Panc1 (cell line): Measurements from ENCODE around the gene STK16. TPM values are rescaled to one million over a fixed set of nuclear protein-coding genes. Genes with fewer than 3 reads are reported as not detected.

Experiments used
- ATAC-seq: fragments of 200-7000 bp; cut with Tn5 transposase; 2 replicates; pipeline ENCODE4 v1.9.1; 2020; ENCODE audit warnings: mild to moderate bottlenecking, moderate library complexity
- BruUV-seq: library from RNA; stranded (reverse); fragments of 400-500 nt; replicated peaks from 2 replicates; lab custom pipeline; 2021; lab: Mats Ljungman, UMichigan
- CTCF ChIA-PET: fragments of 300-600 bp; sonication (Branson Sonifier 250); formaldehyde crosslinking; loops from one replicate; lab custom pipeline; 2022; ENCODE audit warnings: antibody characterized with exemption; lab: Charles Lee
- POLR2A ChIA-PET: fragments of 300-600 bp; sonication (Branson Sonifier 250); formaldehyde crosslinking; loops from one replicate; lab custom pipeline; 2022; ENCODE audit warnings: antibody characterized with exemption; lab: Charles Lee
- DNase-seq: peaks from one replicate; pipeline ENCODE4 v3.0.0-alpha.2; 2010; ENCODE audit warnings: low read depth, low spot score
- H3K27ac ChIP-seq: 2 replicates; pipeline ENCODE4 v1.5.1; 2011; ENCODE audit warnings: mild to moderate bottlenecking, low read length, inconsistent platforms
- H3K27me3 ChIP-seq: fragments of 200-500 bp; sonication (Bioruptor generic); 2 replicates; pipeline ENCODE4 v1.6.0; 2014; ENCODE audit warnings: low read length, inconsistent platforms; ENCODE audit not compliant: control insufficient read depth, insufficient read depth
- H3K36me3 ChIP-seq: fragments of 200-500 bp; sonication (Bioruptor generic); 2 replicates; pipeline ENCODE4 v1.5.1; 2014; ENCODE audit warnings: inconsistent platforms, mild to moderate bottlenecking, low read length, moderate library complexity; ENCODE audit not compliant: control insufficient read depth, insufficient read depth
- H3K4me1 ChIP-seq: 2 replicates; pipeline ENCODE4 v1.5.1; 2011; ENCODE audit warnings: inconsistent platforms, mild to moderate bottlenecking, low read length, moderate library complexity; ENCODE audit not compliant: control insufficient read depth, insufficient read depth
- H3K4me3 ChIP-seq, 2 experiments: 2 replicates each; pipeline ENCODE4 v1.5.1; 2011 to 2012; ENCODE audit warnings: low read depth in 2 of 2, low read length in 2 of 2, mild to moderate bottlenecking in 2 of 2, inconsistent platforms in 1 of 2, moderate library complexity in 1 of 2
- H3K9me3 ChIP-seq: fragments of 200-500 bp; sonication (Bioruptor generic); 2 replicates; pipeline ENCODE4 v1.5.1; 2014; ENCODE audit warnings: low read depth, mild to moderate bottlenecking, inconsistent platforms, low read length, moderate library complexity; ENCODE audit not compliant: control insufficient read depth, insufficient read depth
- POLR2AphosphoS5 ChIP-seq: IDR thresholded peaks from 2 replicates; pipeline ENCODE4 v1.6.1; 2012; ENCODE audit warnings: mild to moderate bottlenecking, low read depth, low read length, moderate library complexity
- SIN3A ChIP-seq: IDR thresholded peaks from 2 replicates; pipeline ENCODE4 v1.6.1; 2012; ENCODE audit warnings: low read depth, mild to moderate bottlenecking, low read length, moderate library complexity, borderline replicate concordance; ENCODE audit not compliant: insufficient read depth
- TCF7L2 ChIP-seq: IDR thresholded peaks from 2 replicates; pipeline ENCODE4 v1.6.1; 2011; ENCODE audit warnings: mild to moderate bottlenecking, low read depth, low read length, inconsistent platforms
- in situ Hi-C: cut with HindIII; loops from 2 replicates; pipeline ENCODE4 v1.10.0; 2016; ENCODE audit warnings: low sequenced_read_pairs, low pct_unique_long_range_greater_than_20kb
- intact Hi-C: fragments of 100-400 bp; cut with micrococcal nuclease; formaldehyde crosslinking; loops from one replicate; pipeline ENCODE4 v1.10.0; 2022; ENCODE audit not compliant: unreplicated experiment
- total RNA-seq: library from RNA; stranded (reverse); gene quantifications from one replicate; pipeline ENCODE4 v1.2.1, GENCODE V29; 2021; ENCODE audit not compliant: unreplicated experiment
- TF ChIP-seq, protein P1 (sequence below), 2 experiments: IDR thresholded peaks; 2 replicates each; pipeline ENCODE4 v1.6.1; 2011 to 2012; ENCODE audit warnings: low read depth in 2 of 2, control low read depth in 1 of 2, low read length in 1 of 2, mild to moderate bottlenecking in 1 of 2, moderate library complexity in 1 of 2; ENCODE audit not compliant: insufficient read depth in 1 of 2
- TF ChIP-seq, protein P2 (sequence below): fragments of 450-650 bp; IDR thresholded peaks from 2 replicates; pipeline ENCODE4 v1.5.1; 2017; ENCODE audit warnings: mild to moderate bottlenecking

Gene STK16
- total RNA-seq, 1 experiment from 2014 or later, result 29.9 TPM

DNA sequence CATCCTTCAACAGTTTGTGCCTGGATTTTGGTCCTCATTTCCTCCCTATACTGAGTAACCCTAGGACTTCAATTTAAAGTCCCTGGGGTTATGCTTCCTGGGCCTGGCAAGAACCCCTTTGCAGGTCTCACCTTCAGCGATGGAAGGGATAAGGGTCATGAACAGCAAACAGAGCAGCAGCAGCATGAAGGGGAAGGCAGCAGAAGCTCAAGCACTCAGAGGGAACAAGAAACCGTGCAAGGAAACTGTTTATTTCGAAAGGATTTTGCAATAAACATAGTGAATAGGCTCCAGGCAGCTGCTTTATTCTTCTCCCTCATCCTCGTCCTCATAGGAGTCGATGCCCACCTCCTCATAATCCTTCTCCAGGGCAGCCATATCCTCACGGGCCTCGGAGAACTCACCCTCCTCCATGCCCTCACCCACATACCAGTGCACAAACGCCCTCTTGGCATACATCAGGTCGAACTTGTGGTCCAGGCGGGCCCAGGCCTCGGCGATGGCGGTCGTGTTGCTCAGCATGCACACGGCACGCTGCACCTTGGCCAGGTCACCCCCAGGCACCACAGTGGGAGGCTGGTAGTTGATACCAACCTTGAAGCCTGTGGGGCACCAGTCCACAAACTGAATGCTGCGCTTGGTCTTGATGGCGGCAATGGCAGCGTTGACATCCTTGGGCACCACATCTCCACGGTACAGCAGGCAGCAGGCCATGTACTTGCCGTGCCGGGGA lies 4.9 kb downstream of the STK16 start:
- DNase-seq (no peak), ATAC-seq (no peak)
- H3K36me3 ChIP-seq, result no peaks in the 10 kb centered on the region; the same call in 1 of the 2 replicates
- POLR2A ChIA-PET, result interaction anchor here (0.6 kb wide), 1 partner anchor 236 kb away, joined by 13 read pairs; no protein-coding TSS in a partner anchor
- intact Hi-C loops (no loop called here), in situ Hi-C loops (no loop called here)
- TF ChIP-seq POLR2AphosphoS5 (no peak), SIN3A (no peak), TCF7L2 (no peak)
- TF ChIP-seq, protein P1, sequence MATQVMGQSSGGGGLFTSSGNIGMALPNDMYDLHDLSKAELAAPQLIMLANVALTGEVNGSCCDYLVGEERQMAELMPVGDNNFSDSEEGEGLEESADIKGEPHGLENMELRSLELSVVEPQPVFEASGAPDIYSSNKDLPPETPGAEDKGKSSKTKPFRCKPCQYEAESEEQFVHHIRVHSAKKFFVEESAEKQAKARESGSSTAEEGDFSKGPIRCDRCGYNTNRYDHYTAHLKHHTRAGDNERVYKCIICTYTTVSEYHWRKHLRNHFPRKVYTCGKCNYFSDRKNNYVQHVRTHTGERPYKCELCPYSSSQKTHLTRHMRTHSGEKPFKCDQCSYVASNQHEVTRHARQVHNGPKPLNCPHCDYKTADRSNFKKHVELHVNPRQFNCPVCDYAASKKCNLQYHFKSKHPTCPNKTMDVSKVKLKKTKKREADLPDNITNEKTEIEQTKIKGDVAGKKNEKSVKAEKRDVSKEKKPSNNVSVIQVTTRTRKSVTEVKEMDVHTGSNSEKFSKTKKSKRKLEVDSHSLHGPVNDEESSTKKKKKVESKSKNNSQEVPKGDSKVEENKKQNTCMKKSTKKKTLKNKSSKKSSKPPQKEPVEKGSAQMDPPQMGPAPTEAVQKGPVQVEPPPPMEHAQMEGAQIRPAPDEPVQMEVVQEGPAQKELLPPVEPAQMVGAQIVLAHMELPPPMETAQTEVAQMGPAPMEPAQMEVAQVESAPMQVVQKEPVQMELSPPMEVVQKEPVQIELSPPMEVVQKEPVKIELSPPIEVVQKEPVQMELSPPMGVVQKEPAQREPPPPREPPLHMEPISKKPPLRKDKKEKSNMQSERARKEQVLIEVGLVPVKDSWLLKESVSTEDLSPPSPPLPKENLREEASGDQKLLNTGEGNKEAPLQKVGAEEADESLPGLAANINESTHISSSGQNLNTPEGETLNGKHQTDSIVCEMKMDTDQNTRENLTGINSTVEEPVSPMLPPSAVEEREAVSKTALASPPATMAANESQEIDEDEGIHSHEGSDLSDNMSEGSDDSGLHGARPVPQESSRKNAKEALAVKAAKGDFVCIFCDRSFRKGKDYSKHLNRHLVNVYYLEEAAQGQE (IDR thresholded peaks at IDR 0.05; ENCODE audit: insufficient read depth in 1 of 2, low read depth in 2 of 2, low read length in 1 of 2), result no peak
- TF ChIP-seq, protein P2, sequence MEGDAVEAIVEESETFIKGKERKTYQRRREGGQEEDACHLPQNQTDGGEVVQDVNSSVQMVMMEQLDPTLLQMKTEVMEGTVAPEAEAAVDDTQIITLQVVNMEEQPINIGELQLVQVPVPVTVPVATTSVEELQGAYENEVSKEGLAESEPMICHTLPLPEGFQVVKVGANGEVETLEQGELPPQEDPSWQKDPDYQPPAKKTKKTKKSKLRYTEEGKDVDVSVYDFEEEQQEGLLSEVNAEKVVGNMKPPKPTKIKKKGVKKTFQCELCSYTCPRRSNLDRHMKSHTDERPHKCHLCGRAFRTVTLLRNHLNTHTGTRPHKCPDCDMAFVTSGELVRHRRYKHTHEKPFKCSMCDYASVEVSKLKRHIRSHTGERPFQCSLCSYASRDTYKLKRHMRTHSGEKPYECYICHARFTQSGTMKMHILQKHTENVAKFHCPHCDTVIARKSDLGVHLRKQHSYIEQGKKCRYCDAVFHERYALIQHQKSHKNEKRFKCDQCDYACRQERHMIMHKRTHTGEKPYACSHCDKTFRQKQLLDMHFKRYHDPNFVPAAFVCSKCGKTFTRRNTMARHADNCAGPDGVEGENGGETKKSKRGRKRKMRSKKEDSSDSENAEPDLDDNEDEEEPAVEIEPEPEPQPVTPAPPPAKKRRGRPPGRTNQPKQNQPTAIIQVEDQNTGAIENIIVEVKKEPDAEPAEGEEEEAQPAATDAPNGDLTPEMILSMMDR, result no peak
- H3K27me3 ChIP-seq, result peaks cover 5% of the 10 kb centered on the region
- H3K27ac ChIP-seq, result peak overlapping the region; percentile 65; the same call in 1 of the 2 replicates
- H3K4me3 ChIP-seq, result no peak overlapping the region
- no TSS peak for BruUV-seq
- no peaks in the 10 kb centered on the region for H3K9me3 ChIP-seq
- CTCF ChIA-PET, result interaction anchor here (0.5 to 0.6 kb wide), 2 partner anchors 101 to 179 kb away, joined by 3 to 5 read pairs; no protein-coding TSS in a partner anchor
- H3K4me1 ChIP-seq, result peaks cover 45% of the 10 kb centered on the region

DNA sequence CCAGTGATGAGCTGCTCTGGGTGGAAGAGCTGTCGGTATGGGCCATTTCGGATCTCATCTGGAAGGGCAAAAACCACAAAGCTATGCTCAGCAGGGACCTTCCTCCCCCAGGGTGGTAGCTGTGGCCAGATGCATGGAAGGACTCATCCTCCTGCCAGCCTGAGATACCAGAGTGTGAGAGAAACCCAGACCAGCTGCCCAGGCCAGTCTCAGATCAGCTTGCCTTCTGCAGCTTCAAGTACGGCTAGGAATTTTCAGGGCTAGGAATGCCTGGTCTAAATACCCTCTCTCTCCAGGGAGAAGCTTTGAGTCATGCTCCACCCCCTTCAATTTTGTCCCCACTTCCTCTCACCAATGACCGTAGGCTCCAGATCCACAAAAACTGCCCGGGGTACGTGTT lies 6.4 kb downstream of the STK16 start:
- in situ Hi-C loops, result no loop called here
- CTCF ChIA-PET, result interaction anchor here (0.6 kb wide), 1 partner anchor 136 kb away, joined by 3 read pairs; the partner anchor contains the start of gene DNPEP
- no TSS peak for BruUV-seq
- intact Hi-C loops, result no loop called here
- no peak for ATAC-seq
- H3K4me3 ChIP-seq, result no peak overlapping the region
- H3K9me3 ChIP-seq, result no peaks in the 10 kb centered on the region
- no peak overlapping the region for H3K27ac ChIP-seq
- H3K4me1 ChIP-seq, result peaks cover 37% of the 10 kb centered on the region
- POLR2A ChIA-PET, result no interaction called here
- TF ChIP-seq POLR2AphosphoS5, result no peak
- no peaks in the 10 kb centered on the region; the same call in 1 of the 2 replicates for H3K36me3 ChIP-seq
- no peak for DNase-seq
- peaks cover 8% of the 10 kb centered on the region for H3K27me3 ChIP-seq

DNA sequence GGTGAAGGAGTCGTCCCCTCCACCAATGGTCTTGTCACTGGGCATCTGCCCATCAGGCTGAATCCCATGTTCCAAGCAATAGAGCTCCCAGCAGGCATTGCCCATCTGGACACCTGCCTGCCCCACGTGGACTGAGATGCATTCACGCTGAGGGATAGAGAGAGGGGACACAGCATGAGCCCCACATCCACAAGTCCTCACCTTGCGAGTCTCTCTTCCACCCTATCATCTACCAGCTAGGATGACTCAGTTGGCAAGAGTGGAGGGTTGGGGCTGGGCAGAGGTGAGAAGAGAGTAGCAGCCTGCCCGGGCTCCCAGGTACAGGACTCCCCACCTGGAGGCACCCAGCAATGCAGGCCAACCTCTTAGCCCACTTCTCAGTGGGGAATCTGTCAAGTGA lies 6.8 kb downstream of the STK16 start:
- intact Hi-C loops, result no loop called here
- no TSS peak for BruUV-seq
- DNase-seq, result no peak

More for the DNA sequence above, 6.8 kb downstream of the STK16 start:
- no peaks in the 10 kb centered on the region; the same call in 1 of the 2 replicates for H3K36me3 ChIP-seq
- peaks cover 37% of the 10 kb centered on the region for H3K4me1 ChIP-seq
- H3K9me3 ChIP-seq, result no peaks in the 10 kb centered on the region
- no peak for ATAC-seq
- no peak overlapping the region for H3K4me3 ChIP-seq
- ChIA-PET CTCF (interaction anchor here (0.6 to 0.7 kb wide), 2 partner anchors 136 to 272 kb away, joined by 3 to 9 read pairs; partner anchors contain the start of gene DNPEP), POLR2A (no interaction called here)
- no peak overlapping the region for H3K27ac ChIP-seq
- TF ChIP-seq TCF7L2, result no peak
- TF ChIP-seq SIN3A, result no peak
- no peak for TF ChIP-seq POLR2AphosphoS5
- TF ChIP-seq, protein P2, result no peak
- TF ChIP-seq, protein P1 (IDR thresholded peaks at IDR 0.05; ENCODE audit: insufficient read depth in 1 of 2, low read depth in 2 of 2, low read length in 1 of 2), result no peak
- H3K27me3 ChIP-seq, result peaks cover 8% of the 10 kb centered on the region
- in situ Hi-C loops, result no loop called here
